ENCODE results near the gene PIAS1.

PIAS1 gene

GRCh38 chr15:68186671-68187397 lies 132.7 kb downstream of the PIAS1 start:
- Histone ChIP-seq H3K4me3 (IDR thresholded peaks at IDR 0.05; ENCODE audit: insufficient read depth, low read depth, low read length) (no peak overlapping the region), H2AFZ (ENCODE audit: low read depth) (no peak overlapping the region), H3K79me2 (ENCODE audit: insufficient read depth, low read depth) (no peaks in the 10 kb centered on the region), H3K27ac (no peak overlapping the region), H4K20me1 (ENCODE audit: insufficient read depth) (no peaks in the 10 kb centered on the region), H3K9ac (no peak overlapping the region), H3K36me3 (ENCODE audit: insufficient read depth) (no peaks in the 10 kb centered on the region; the same call in 1 of the 2 replicates), H3K27me3 (ENCODE audit: insufficient read depth, low read depth) (no peaks in the 10 kb centered on the region), H3K4me2 (no peak overlapping the region), H3K4me1 (ENCODE audit: low read depth, poor library complexity, severe bottlenecking) (peaks cover 43% of the 10 kb centered on the region)
- TF ChIP-seq CTCF (conservative IDR thresholded peaks at IDR 0.05; ENCODE audit: low read depth, low read length): no peak

GRCh38 chr15:68187559-68187958 lies 133.4 kb downstream of the PIAS1 start:
- Histone ChIP-seq H3K27me3 (ENCODE audit: insufficient read depth, low read depth) (no peaks in the 10 kb centered on the region), H3K36me3 (ENCODE audit: insufficient read depth) (no peaks in the 10 kb centered on the region; the same call in 1 of the 2 replicates), H3K9ac (no peak overlapping the region), H3K4me2 (no peak overlapping the region), H2AFZ (ENCODE audit: low read depth) (no peak overlapping the region), H3K4me1 (ENCODE audit: low read depth, poor library complexity, severe bottlenecking) (peaks cover 43% of the 10 kb centered on the region), H3K4me3 (IDR thresholded peaks at IDR 0.05; ENCODE audit: insufficient read depth, low read depth, low read length) (no peak overlapping the region), H3K27ac (no peak overlapping the region), H4K20me1 (ENCODE audit: insufficient read depth) (no peaks in the 10 kb centered on the region), H3K79me2 (ENCODE audit: insufficient read depth, low read depth) (no peaks in the 10 kb centered on the region)
- no peak for TF ChIP-seq CTCF (conservative IDR thresholded peaks at IDR 0.05; ENCODE audit: low read depth, low read length)

GRCh38 chr15:68188647-68189046 lies 134.5 kb downstream of the PIAS1 start:
- H3K27ac ChIP-seq: no peak overlapping the region
- H2AFZ ChIP-seq (ENCODE audit: low read depth): no peak overlapping the region
- no peaks in the 10 kb centered on the region for H4K20me1 ChIP-seq (ENCODE audit: insufficient read depth)
- no peak for TF ChIP-seq CTCF (conservative IDR thresholded peaks at IDR 0.05; ENCODE audit: low read depth, low read length)
- H3K4me2 ChIP-seq: peak overlapping the region; percentile 37; the same call in 1 of the 2 replicates
- no peaks in the 10 kb centered on the region for H3K79me2 ChIP-seq (ENCODE audit: insufficient read depth, low read depth)
- peaks cover 41% of the 10 kb centered on the region for H3K4me1 ChIP-seq (ENCODE audit: low read depth, poor library complexity, severe bottlenecking)
- H3K27me3 ChIP-seq (ENCODE audit: insufficient read depth, low read depth): no peaks in the 10 kb centered on the region
- H3K36me3 ChIP-seq (ENCODE audit: insufficient read depth): no peaks in the 10 kb centered on the region; the same call in 1 of the 2 replicates
- no peak overlapping the region for H3K9ac ChIP-seq
- no peak overlapping the region for H3K4me3 ChIP-seq (IDR thresholded peaks at IDR 0.05; ENCODE audit: insufficient read depth, low read depth, low read length)

- H3K27ac ChIP-seq: no peak overlapping the region
- H3K4me1 ChIP-seq (ENCODE audit: low read depth, poor library complexity, severe bottlenecking): peaks cover 37% of the 10 kb centered on the region
- peak overlapping the region; percentile 41; the same call in 1 of the 2 replicates for H3K4me2 ChIP-seq
- TF ChIP-seq CTCF (conservative IDR thresholded peaks at IDR 0.05; ENCODE audit: low read depth, low read length): no peak
- H3K36me3 ChIP-seq (ENCODE audit: insufficient read depth): no peaks in the 10 kb centered on the region
- no peaks in the 10 kb centered on the region for H4K20me1 ChIP-seq (ENCODE audit: insufficient read depth)
- H2AFZ ChIP-seq (ENCODE audit: low read depth): no peak overlapping the region
- H3K27me3 ChIP-seq (ENCODE audit: insufficient read depth, low read depth): no peaks in the 10 kb centered on the region
- no peak overlapping the region for H3K9ac ChIP-seq
- H3K79me2 ChIP-seq (ENCODE audit: insufficient read depth, low read depth): no peaks in the 10 kb centered on the region
- H3K4me3 ChIP-seq (IDR thresholded peaks at IDR 0.05; ENCODE audit: insufficient read depth, low read depth, low read length): no peak overlapping the region
These were observed 135.9 kb downstream of the PIAS1 start for GRCh38 chr15:68190048-68190447.
